Lower lobe of right lung (tissue), 2 donors: ENCODE results near the gene LHFPL4. TPM values are rescaled to one million over a fixed set of nuclear protein-coding genes. Genes with fewer than 3 reads are reported as not detected.
"Not testable (repeated sequence)": the region's sequence is repeated elsewhere in the genome, so short reads cannot be mapped to it uniquely, and the experiment has no call there.

Experiments
- ATAC-seq, 2 donors: fragments of 200-7000 bp; cut with Tn5 transposase; one replicate each; pipeline ENCODE4 v1.9.1; 2020 to 2022; ENCODE audit warnings: mild to moderate bottlenecking in 2 of 2, moderate library complexity in 2 of 2
- DNase-seq: peaks from one replicate; pipeline ENCODE4 v3.0.0-alpha.2; 2020
- H3K27ac ChIP-seq: fragments of 200-600 bp; one replicate; pipeline ENCODE4 v1.8.0; 2022
- H3K27me3 ChIP-seq: fragments of 200-600 bp; one replicate; pipeline ENCODE4 v1.8.0; 2022; ENCODE audit warnings: low read depth
- H3K36me3 ChIP-seq: fragments of 200-600 bp; one replicate; pipeline ENCODE4 v1.8.0; 2022; ENCODE audit warnings: mild to moderate bottlenecking
- H3K4me1 ChIP-seq: fragments of 200-600 bp; one replicate; pipeline ENCODE4 v1.8.0; 2022
- H3K4me3 ChIP-seq: fragments of 200-600 bp; one replicate; pipeline ENCODE4 v1.8.0; 2022; ENCODE audit warnings: mild to moderate bottlenecking
- H3K9me3 ChIP-seq: fragments of 200-600 bp; one replicate; pipeline ENCODE4 v1.8.0; 2022
- CTCF ChIP-seq: fragments of 200-600 bp; IDR thresholded peaks from one replicate; pipeline ENCODE4 v1.8.0; 2022; ENCODE audit warnings: antibody characterized with exemption, mild to moderate bottlenecking
- intact Hi-C: fragments of 100-400 bp; cut with DNase I; formaldehyde crosslinking; loops from one replicate; pipeline ENCODE4 v1.11.0; 2022
- total RNA-seq: library from RNA; stranded (reverse); fragmentation: NEBNext Ultra II Directional; extraction: Animal tissue kit (Norgen Biotek cat#: 25700); gene quantifications from one replicate; pipeline ENCODE4 v1.2.1, GENCODE V29; 2021
- donor health status: DM: no; HTN: yes; CAD: no; lungs with severe emphysema.

LHFPL4 gene
- total RNA-seq, 1 donor from 2014 or later: not detected

- no peaks in the 10 kb centered on the region for H3K4me1 ChIP-seq
- no peaks in the 10 kb centered on the region for H3K36me3 ChIP-seq
- H3K27ac ChIP-seq: no peak overlapping the region
- no peak for TF ChIP-seq CTCF
- H3K9me3 ChIP-seq: no peaks in the 10 kb centered on the region
- DNase-seq (no peak), ATAC-seq (no peak)
- peaks cover 12% of the 10 kb centered on the region for H3K27me3 ChIP-seq
- intact Hi-C loops: no loop called here
- H3K4me3 ChIP-seq: no peak overlapping the region
Observed at GRCh38 chr3:9595877-9596276, 42.3 kb upstream of the LHFPL4 start.

- H3K36me3 ChIP-seq, ATAC-seq, intact Hi-C loops, H3K27ac ChIP-seq, H3K27me3 ChIP-seq, H3K4me3 ChIP-seq, H3K4me1 ChIP-seq, DNase-seq, H3K9me3 ChIP-seq: not testable (repeated sequence)
Observed at GRCh38 chr3:9591781-9592180, 38.2 kb upstream of the LHFPL4 start.

GRCh38 chr3:9590282-9590791, 36.7 kb upstream of the LHFPL4 start:
- H3K27ac ChIP-seq: no peak overlapping the region
- no peaks in the 10 kb centered on the region for H3K4me1 ChIP-seq
- ATAC-seq (no peak), DNase-seq (no peak)
- no peaks in the 10 kb centered on the region for H3K27me3 ChIP-seq
- H3K4me3 ChIP-seq: no peak overlapping the region
- intact Hi-C loops: no loop called here
- TF ChIP-seq CTCF: no peak
- H3K36me3 ChIP-seq: no peaks in the 10 kb centered on the region
- H3K9me3 ChIP-seq: no peaks in the 10 kb centered on the region

GRCh38 chr3:9583792-9584191, 30.2 kb upstream of the LHFPL4 start:
- DNase-seq: no peak
- no peaks in the 10 kb centered on the region for H3K27me3 ChIP-seq
- no peak for ATAC-seq
- no peak overlapping the region for H3K4me3 ChIP-seq
- H3K27ac ChIP-seq: no peak overlapping the region
- peaks cover 3% of the 10 kb centered on the region for H3K9me3 ChIP-seq
- H3K36me3 ChIP-seq: no peaks in the 10 kb centered on the region
- intact Hi-C loops: no loop called here
- no peak for TF ChIP-seq CTCF
- H3K4me1 ChIP-seq: no peaks in the 10 kb centered on the region

GRCh38 chr3:9583371-9583770, 29.7 kb upstream of the LHFPL4 start:
- DNase-seq (no peak), ATAC-seq (no peak)
- Histone ChIP-seq H3K4me1 (no peaks in the 10 kb centered on the region), H3K9me3 (peaks cover 3% of the 10 kb centered on the region), H3K27ac (no peak overlapping the region), H3K36me3 (no peaks in the 10 kb centered on the region), H3K27me3 (no peaks in the 10 kb centered on the region), H3K4me3 (no peak overlapping the region)
- TF ChIP-seq CTCF: no peak
- intact Hi-C loops: no loop called here

GRCh38 chr3:9582332-9582731, 28.7 kb upstream of the LHFPL4 start:
- H3K36me3 ChIP-seq: no peaks in the 10 kb centered on the region
- ATAC-seq: no peak
- TF ChIP-seq CTCF: no peak
- no peaks in the 10 kb centered on the region for H3K4me1 ChIP-seq
- no peak overlapping the region for H3K4me3 ChIP-seq
- DNase-seq: no peak
- H3K27ac ChIP-seq: no peak overlapping the region
- H3K9me3 ChIP-seq: peaks cover 3% of the 10 kb centered on the region
- no peaks in the 10 kb centered on the region for H3K27me3 ChIP-seq
- intact Hi-C loops: no loop called here
